Bronchus fibroblast of lung (primary cell): ENCODE measurements around the gene VGF. TPM values are rescaled to one million over a fixed set of nuclear protein-coding genes. Genes with fewer than 3 reads are reported as not detected.

ENCODE experiments used
- total RNA-seq: library from RNA; depleted of rRNA; stranded (reverse); fragments of >200 nt; gene quantifications from 2 replicates; pipeline ENCODE4 v1.2.3, GENCODE V29; 2015

VGF gene
- total RNA-seq = 1.7 and 1.9 TPM in 2 replicates

DNA sequence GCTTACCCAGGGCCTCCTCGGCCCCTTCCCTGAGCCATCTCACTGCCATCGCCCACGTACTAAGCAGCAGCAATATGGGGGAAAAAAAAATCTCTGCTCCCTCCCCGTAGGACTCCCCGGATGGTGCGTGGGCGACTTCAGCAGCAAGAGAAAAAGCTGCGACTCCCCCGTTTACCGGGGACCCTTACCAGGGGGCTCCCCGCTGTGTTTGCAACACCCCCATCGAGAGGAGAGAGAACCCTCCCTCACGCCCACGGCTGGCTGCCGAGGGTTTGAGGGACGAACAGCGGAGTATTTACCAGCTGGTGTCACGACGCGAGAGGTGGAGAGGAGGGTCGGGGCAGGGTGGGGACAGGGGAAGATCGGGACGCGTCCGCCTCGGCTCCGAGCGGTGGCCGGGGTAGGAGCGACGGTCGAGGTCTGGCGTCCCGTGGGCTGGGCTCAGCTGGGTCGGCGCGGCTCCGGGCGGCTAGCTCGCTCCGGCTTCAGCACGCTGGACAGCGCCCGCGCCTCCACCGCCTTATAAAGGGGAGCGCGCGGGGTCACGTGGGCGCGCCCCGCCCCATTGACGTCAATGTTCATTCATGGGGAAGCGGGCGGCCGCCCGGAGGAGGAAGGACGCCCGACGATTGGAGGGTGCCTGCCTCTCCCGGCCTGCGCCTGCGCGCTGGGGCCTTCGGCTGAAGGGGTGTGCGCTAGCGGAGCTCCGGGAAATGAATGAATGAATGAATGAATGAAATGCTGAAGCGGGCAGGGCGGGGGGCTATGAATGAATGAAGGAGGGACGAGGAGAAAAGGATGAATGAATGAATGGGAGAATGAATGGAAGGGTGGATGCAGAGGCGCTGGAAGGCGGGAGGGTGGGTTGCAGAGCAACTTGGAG is at the start of gene VGF:
Gene VGF, minus strand, starts transcription at position 495 of the 883 bp plus-strand sequence. CDS start 726 bp downstream, outside the sequence.

DNA sequence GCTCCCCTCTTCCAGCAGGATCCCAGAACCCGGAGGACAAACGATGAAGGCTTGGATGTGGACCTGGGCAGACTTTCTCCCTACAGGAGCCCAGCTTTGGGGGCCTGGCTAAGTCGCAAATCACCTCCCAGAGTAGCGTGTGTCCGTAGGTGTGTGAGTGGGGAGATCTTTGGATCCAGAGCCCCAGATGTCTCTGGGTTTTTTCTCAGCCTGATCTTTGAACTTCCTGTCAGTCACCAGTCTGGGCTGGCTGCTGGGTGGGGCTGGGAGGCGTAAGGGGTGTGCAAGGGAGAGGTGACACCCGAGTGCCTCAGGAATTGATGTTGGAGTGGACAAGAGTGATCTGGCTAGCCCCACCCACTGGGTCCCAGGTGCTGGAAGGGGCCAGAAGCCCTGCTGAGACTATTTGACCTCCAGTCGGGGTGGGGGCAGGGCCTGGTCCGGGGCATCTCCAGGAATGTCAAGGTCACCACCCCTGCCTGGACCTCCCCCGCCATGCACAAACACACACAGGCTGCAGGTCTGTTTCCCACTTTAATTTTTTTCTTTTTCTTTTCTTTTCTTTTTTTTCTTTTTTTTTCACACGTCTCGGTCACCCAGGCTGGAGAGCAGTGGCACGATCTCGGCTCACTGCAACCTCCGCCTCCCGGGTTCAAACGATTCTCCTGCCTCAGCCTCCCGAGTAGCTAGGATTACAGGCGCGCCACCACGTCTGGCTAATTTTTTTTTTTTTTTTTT is 35.7 kb upstream of the VGF start, which contains the start of gene MOGAT3:
Gene MOGAT3, minus strand, starts transcription at position 175 of the 738 bp plus-strand sequence. CDS start 182 bp downstream, outside the sequence.

DNA sequence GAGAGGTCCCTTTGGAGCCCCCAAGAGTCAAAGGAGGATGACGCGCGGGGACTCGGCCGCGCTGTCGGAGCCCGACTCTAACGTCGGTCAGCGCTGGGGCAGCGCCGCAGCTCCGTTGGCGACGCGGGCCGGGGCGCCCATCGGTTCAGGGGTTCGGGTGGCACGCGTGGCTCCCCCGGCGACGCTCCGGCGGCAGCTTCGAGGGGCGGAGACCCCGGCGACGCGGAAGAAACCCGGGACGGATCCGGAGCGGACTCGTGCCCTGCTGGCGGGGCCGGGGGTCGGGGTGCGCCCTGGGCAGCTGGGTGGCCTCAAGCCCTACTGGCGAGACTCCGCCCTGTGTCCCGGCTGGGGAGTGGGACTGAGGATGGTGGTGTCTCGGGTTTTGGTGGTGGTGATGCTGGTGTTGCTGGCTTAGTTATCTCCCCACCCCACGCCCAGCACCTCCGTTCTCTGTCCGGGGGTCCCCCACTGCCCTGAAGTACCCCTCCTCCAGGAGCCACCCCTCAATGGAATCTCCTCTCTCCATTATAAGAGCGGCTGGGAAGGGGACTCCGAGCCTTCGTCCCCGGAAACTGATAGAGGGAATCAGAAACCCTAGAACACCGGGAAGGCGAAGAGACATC is 14.9 kb upstream of the VGF start, which contains the start of gene NAT16:
Gene NAT16, minus strand, starts transcription at position 164 of the 626 bp plus-strand sequence. CDS start 5,486 bp downstream, outside the sequence.

DNA sequence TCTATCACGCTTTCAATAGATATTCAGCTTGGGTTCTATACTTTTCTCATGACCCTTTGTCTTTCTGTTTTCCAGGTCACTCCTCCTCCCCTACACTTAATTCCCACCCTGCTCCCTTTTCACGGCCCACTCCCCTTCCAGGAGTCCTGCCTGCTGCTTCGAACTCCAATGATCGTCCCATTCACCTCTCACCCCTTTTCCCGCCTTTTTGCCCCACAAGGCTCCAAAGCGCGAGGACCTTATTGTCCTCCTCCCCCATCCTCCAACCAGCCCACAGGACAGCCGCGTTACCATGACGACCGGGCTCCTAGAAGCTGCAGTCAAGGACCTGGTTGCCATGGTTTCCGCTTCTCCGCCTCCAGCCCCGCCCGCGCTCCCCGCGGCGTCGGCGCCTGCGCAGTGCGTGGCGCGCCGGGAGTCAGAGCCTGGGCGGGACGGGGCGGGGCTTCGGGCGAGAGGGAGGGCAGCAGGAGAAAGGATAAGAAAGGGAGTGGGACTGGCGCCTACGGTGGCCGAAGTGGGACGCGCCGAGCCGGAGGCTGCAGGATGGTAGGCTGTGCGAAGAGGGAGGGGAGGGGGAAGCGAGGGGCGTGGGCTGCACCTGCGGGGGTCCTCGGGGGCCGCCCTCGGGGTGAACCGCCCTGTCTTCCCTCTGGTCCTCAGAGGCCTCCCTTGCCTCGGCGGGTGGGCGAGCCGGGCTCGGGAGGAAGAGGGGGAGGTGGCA is 11.2 kb downstream of the VGF start, which contains the start of gene AP1S1:
Gene AP1S1, plus strand, starts transcription at position 508 of the 724 bp plus-strand sequence. Its CDS starts 39 bp downstream, at position 547.

DNA sequence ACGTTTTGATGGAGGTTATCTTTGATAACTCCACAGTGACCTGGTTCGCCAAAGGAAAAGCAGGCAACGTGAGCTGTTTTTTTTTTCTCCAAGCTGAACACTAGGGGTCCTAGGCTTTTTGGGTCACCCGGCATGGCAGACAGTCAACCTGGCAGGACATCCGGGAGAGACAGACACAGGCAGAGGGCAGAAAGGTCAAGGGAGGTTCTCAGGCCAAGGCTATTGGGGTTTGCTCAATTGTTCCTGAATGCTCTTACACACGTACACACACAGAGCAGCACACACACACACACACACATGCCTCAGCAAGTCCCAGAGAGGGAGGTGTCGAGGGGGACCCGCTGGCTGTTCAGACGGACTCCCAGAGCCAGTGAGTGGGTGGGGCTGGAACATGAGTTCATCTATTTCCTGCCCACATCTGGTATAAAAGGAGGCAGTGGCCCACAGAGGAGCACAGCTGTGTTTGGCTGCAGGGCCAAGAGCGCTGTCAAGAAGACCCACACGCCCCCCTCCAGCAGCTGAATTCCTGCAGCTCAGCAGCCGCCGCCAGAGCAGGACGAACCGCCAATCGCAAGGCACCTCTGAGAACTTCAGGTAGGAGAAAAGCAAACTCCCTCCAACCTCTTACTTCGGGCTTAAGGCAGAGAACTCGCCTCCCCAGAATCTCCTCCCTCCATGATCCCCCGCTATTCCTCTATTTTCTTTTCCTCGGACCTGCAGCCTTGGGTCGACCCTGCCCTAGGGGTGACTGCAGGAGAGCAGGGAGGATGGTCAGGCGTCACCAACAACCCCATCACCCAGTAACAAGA is 38.5 kb downstream of the VGF start, which contains the start of gene SERPINE1:
Gene SERPINE1, plus strand, starts transcription at position 454 of the 809 bp plus-strand sequence. CDS start 1,290 bp downstream, outside the sequence.

Other genes starting within 250 kb of the VGF start
- gene MUC3A, start 216.0 kb downstream of the VGF start, total RNA-seq = not detected in 2 replicates
- 1.2 and 1.8 TPM in 2 replicates for gene MUC12, start 196.0 kb downstream of the VGF start, total RNA-seq
- gene MUC17, start 145.5 kb downstream of the VGF start, total RNA-seq = not detected in 2 replicates
- gene TRIM56, start 80.1 kb downstream of the VGF start, total RNA-seq = 6.6 and 7.1 TPM in 2 replicates
- 1,155 and 1,164 TPM in 2 replicates for gene SERPINE1, start 38.5 kb downstream of the VGF start, total RNA-seq
- gene AP1S1, start 11.1 kb downstream of the VGF start, total RNA-seq = 156 TPM in 2 replicates
- under 0.01 and 0.15 TPM in 2 replicates for gene NAT16, start 14.7 kb upstream of the VGF start, total RNA-seq
- gene MOGAT3, start 35.5 kb upstream of the VGF start, total RNA-seq = not detected in 2 replicates
- gene PLOD3, start 52.0 kb upstream of the VGF start, total RNA-seq = 101 and 106 TPM in 2 replicates
- gene ZNHIT1, start 52.6 kb upstream of the VGF start, total RNA-seq = 130 and 132 TPM in 2 replicates
- gene CLDN15, start 72.2 kb upstream of the VGF start, total RNA-seq = 1.5 and 2.4 TPM in 2 replicates
- 226 and 252 TPM in 2 replicates for gene FIS1, start 79.5 kb upstream of the VGF start, total RNA-seq
- gene IFT22, start 156.2 kb upstream of the VGF start, total RNA-seq = 24.2 and 31.8 TPM in 2 replicates
- 1.0 TPM in 1 of 2 replicates, not detected in the other for gene COL26A1, start 197.3 kb upstream of the VGF start, total RNA-seq